GM23248 (cell line): ENCODE measurements around the gene IMP3. TPM values are rescaled to one million over a fixed set of nuclear protein-coding genes. Genes with fewer than 3 reads are reported as not detected.

Source experiments
- DNase-seq: peaks from one replicate; pipeline ENCODE4 v3.0.0-alpha.2; 2015
- H2AFZ ChIP-seq: fragments of 200-600 bp; sonication (generic); 2 replicates; pipeline ENCODE4 v1.6.1; 2016; ENCODE audit warnings: antibody characterized with exemption
- H3F3A ChIP-seq: fragments of 200-600 bp; sonication (generic); 2 replicates; pipeline ENCODE4 v1.6.1; 2016; ENCODE audit warnings: mild to moderate bottlenecking, antibody characterized with exemption, mixed run types; ENCODE audit not compliant: insufficient read depth
- H3K27ac ChIP-seq: fragments of 200-600 bp; sonication (generic); 2 replicates; pipeline ENCODE4 v1.5.1; 2016; ENCODE audit warnings: mild to moderate bottlenecking
- H3K27me3 ChIP-seq: fragments of 200-600 bp; sonication (generic); replicated peaks from 2 replicates; pipeline ENCODE4 v1.6.1; 2016; ENCODE audit warnings: mild to moderate bottlenecking; ENCODE audit not compliant: insufficient read depth
- H3K36me3 ChIP-seq: fragments of 200-600 bp; sonication (generic); 2 replicates; pipeline ENCODE4 v1.6.1; 2016; ENCODE audit warnings: low read depth, mild to moderate bottlenecking
- H3K4me1 ChIP-seq: fragments of 200-600 bp; sonication (generic); 2 replicates; pipeline ENCODE4 v1.6.1; 2016; ENCODE audit warnings: mild to moderate bottlenecking; ENCODE audit not compliant: insufficient read depth
- H3K4me2 ChIP-seq: fragments of 200-600 bp; sonication (generic); one replicate; pipeline ENCODE4 v1.6.1; 2016; ENCODE audit warnings: mild to moderate bottlenecking; ENCODE audit not compliant: unreplicated experiment
- H3K4me3 ChIP-seq: fragments of 200-600 bp; sonication (generic); 2 replicates; pipeline ENCODE4 v1.5.1; 2016; ENCODE audit warnings: mild to moderate bottlenecking
- H3K79me2 ChIP-seq: fragments of 200-600 bp; sonication (generic); 2 replicates; pipeline ENCODE4 v1.6.1; 2016; ENCODE audit warnings: mild to moderate bottlenecking; ENCODE audit not compliant: insufficient read depth
- H3K9ac ChIP-seq: fragments of 200-600 bp; sonication (generic); 2 replicates; pipeline ENCODE4 v1.6.1; 2016; ENCODE audit warnings: mild to moderate bottlenecking
- H3K9me2 ChIP-seq: fragments of 200-600 bp; sonication (generic); 2 replicates; pipeline ENCODE4 v1.6.1; 2016; ENCODE audit warnings: mixed run types, mild to moderate bottlenecking, moderate library complexity; ENCODE audit not compliant: insufficient read depth
- H3K9me3 ChIP-seq: fragments of 200-600 bp; sonication (generic); one replicate; pipeline ENCODE4 v1.6.1; 2017; ENCODE audit warnings: low read depth
- H4K20me1 ChIP-seq: fragments of 200-600 bp; sonication (generic); 2 replicates; pipeline ENCODE4 v1.6.0; 2016; ENCODE audit not compliant: insufficient read depth
- EZH2 ChIP-seq: fragments of 200-600 bp; sonication (generic); IDR thresholded peaks from 2 replicates; pipeline ENCODE4 v1.6.1; 2018; ENCODE audit warnings: antibody characterized with exemption, mild to moderate bottlenecking; ENCODE audit not compliant: insufficient read depth, poor library complexity, severe bottlenecking
- EZH2phosphoT487 ChIP-seq: fragments of 200-600 bp; sonication (generic); IDR thresholded peaks from 2 replicates; pipeline ENCODE4 v1.6.1; 2018; ENCODE audit warnings: antibody characterized with exemption, moderate library complexity, mild to moderate bottlenecking, low read depth; ENCODE audit not compliant: insufficient read depth
- WGBS, 2 experiments: methylation state at CpG; one replicate each; pipeline ENCODE4 v1.1.6; 2015 to 2017; ENCODE audit warnings: low lambda C conversion rate in 2 of 2, low coverage in 1 of 2; ENCODE audit errors: missing lambda C conversion rate in 2 of 2; 5-methylcytosine and 5-hydroxymethylcytosine counted together
- in situ Hi-C: fragments of 300-500 bp; cut with MboI; formaldehyde crosslinking; loops from 2 replicates; pipeline ENCODE4 v1.15.0; 2020
- polyA plus RNA-seq: library from polyadenylated mRNA; unstranded; fragments of >200 nt; fragmentation: Nextera tagmentation; extraction: Ambion mirVana; gene quantifications from 2 replicates; pipeline ENCODE4 v1.2.1, GENCODE V29; 2016
- total RNA-seq: library from RNA; depleted of rRNA; stranded (reverse); fragments of >200 nt; shearing (Covaris generic); gene quantifications from 2 replicates; pipeline ENCODE4 v1.2.3, GENCODE V29; 2014; rRNA removed

IMP3 gene
- total and polyA plus RNA-seq, 2 experiments from 2014 or later, result 105 to 138 TPM

DNA sequence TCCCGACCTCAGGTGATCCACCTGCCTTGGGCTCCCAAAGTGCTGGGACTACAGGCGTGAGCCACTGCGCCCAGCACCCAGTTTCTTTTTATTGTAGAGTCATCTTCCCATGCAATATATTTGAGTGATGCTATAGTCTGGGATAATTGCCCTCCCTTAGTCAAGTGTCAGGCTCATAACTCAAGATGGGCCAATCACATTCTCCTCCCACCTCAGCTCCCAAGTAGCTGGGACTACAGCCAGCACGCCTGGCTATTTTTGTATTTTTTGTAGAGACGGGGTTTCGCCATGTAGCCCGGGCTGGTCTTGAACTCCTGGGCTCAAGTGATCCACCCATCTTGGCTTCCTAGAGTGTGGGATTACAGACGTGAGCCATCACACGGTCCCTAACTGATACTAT is 45.7 kb downstream of the IMP3 start:
- no peaks in the 10 kb centered on the region for H3K9me3 ChIP-seq
- no peaks in the 10 kb centered on the region for H3K4me1 ChIP-seq
- no peaks in the 10 kb centered on the region for H3K9me2 ChIP-seq
- H3K9ac ChIP-seq, result no peak overlapping the region
- H4K20me1 ChIP-seq, result no peaks in the 10 kb centered on the region
- TF ChIP-seq EZH2, result no peak
- no peak for TF ChIP-seq EZH2phosphoT487
- 92 to 93% methylated on average over 9 of the region's 9 CpGs for WGBS, 2 experiments
- no peak overlapping the region for H2AFZ ChIP-seq
- H3K36me3 ChIP-seq, result peaks cover 17% of the 10 kb centered on the region; the same call in 1 of the 2 replicates
- H3K27ac ChIP-seq, result no peak overlapping the region
- H3K4me3 ChIP-seq, result no peak overlapping the region
- H3K27me3 ChIP-seq, result no peaks in the 10 kb centered on the region
- H3F3A ChIP-seq, result no peaks in the 10 kb centered on the region
- no peak for DNase-seq
- in situ Hi-C loops, result no loop called here
- no peak overlapping the region for H3K4me2 ChIP-seq
- H3K79me2 ChIP-seq, result no peaks in the 10 kb centered on the region; the same call in 1 of the 2 replicates

GRCh38 chr15:75591655-75592364 is 48.2 kb downstream of the IMP3 start:
- no peak overlapping the region for H2AFZ ChIP-seq
- no peak for TF ChIP-seq EZH2phosphoT487
- no peak for TF ChIP-seq EZH2

GRCh38 chr15:75590239-75590638 is 49.8 kb downstream of the IMP3 start:
- H3K27ac ChIP-seq, result no peak overlapping the region
- H3K9ac ChIP-seq, result no peak overlapping the region
- H3F3A ChIP-seq, result no peaks in the 10 kb centered on the region
- no peaks in the 10 kb centered on the region for H3K9me3 ChIP-seq
- H4K20me1 ChIP-seq, result no peaks in the 10 kb centered on the region
- H3K4me3 ChIP-seq, result no peak overlapping the region
- H3K36me3 ChIP-seq, result no peaks in the 10 kb centered on the region
- TF ChIP-seq EZH2 (no peak), EZH2phosphoT487 (no peak)
- no peaks in the 10 kb centered on the region for H3K79me2 ChIP-seq
- WGBS, 2 experiments, result 81 to 87% methylated on average over 2 of the region's 2 CpGs
- in situ Hi-C loops, result no loop called here
- H3K4me2 ChIP-seq, result no peak overlapping the region
- no peaks in the 10 kb centered on the region for H3K27me3 ChIP-seq
- no peak overlapping the region for H2AFZ ChIP-seq
- no peaks in the 10 kb centered on the region for H3K4me1 ChIP-seq
- H3K9me2 ChIP-seq, result no peaks in the 10 kb centered on the region
- no peak for DNase-seq

More at GRCh38 chr15:75591655-75592364, 48.2 kb downstream of the IMP3 start:
- DNase-seq, result no peak
- H3K9ac ChIP-seq, result no peak overlapping the region
- peaks cover 5% of the 10 kb centered on the region; the same call in 1 of the 2 replicates for H3K36me3 ChIP-seq
- H3K9me3 ChIP-seq, result no peaks in the 10 kb centered on the region
- no peaks in the 10 kb centered on the region; the same call in 1 of the 2 replicates for H3K79me2 ChIP-seq
- H3K4me2 ChIP-seq, result no peak overlapping the region
- no peak overlapping the region for H3K27ac ChIP-seq
- WGBS, 2 experiments, result 98 to 100% methylated on average over 4 of the region's 4 CpGs
- H4K20me1 ChIP-seq, result no peaks in the 10 kb centered on the region
- H3K9me2 ChIP-seq, result no peaks in the 10 kb centered on the region
- H3K4me3 ChIP-seq, result no peak overlapping the region
- in situ Hi-C loops, result no loop called here
- H3K27me3 ChIP-seq, result no peaks in the 10 kb centered on the region
- no peaks in the 10 kb centered on the region for H3F3A ChIP-seq
- H3K4me1 ChIP-seq, result no peaks in the 10 kb centered on the region

Other genes with a start within 250 kb of the IMP3 start
- 27.7 and 34.8 TPM in 2 replicates for gene SIN3A, start 188.5 kb downstream of the IMP3 start, total RNA-seq
- gene SIN3A, start 188.5 kb downstream of the IMP3 start, polyA plus RNA-seq, result 11.7 and 13.9 TPM in 2 replicates
- gene PTPN9, start 60.9 kb downstream of the IMP3 start, total RNA-seq, result 28.8 and 30.6 TPM in 2 replicates
- 17.6 and 19.9 TPM in 2 replicates for gene PTPN9, start 60.9 kb downstream of the IMP3 start, polyA plus RNA-seq
- 31.9 and 33.5 TPM in 2 replicates for gene SNUPN, start 14.5 kb downstream of the IMP3 start, total RNA-seq
- 38.0 and 41.5 TPM in 2 replicates for gene SNUPN, start 14.5 kb downstream of the IMP3 start, polyA plus RNA-seq
- gene SNX33, start 7.7 kb upstream of the IMP3 start, total RNA-seq, result 22.9 and 28.7 TPM in 2 replicates
- 13.0 and 13.1 TPM in 2 replicates for gene SNX33, start 7.7 kb upstream of the IMP3 start, polyA plus RNA-seq
- 25.8 and 27.6 TPM in 2 replicates for gene CSPG4, start 72.6 kb upstream of the IMP3 start, total RNA-seq
- 5.3 and 5.6 TPM in 2 replicates for gene CSPG4, start 72.6 kb upstream of the IMP3 start, polyA plus RNA-seq
- gene UBE2Q2, start 203.2 kb upstream of the IMP3 start, total RNA-seq, result 55.4 and 63.6 TPM in 2 replicates
- gene UBE2Q2, start 203.2 kb upstream of the IMP3 start, polyA plus RNA-seq, result 41.8 and 44.1 TPM in 2 replicates